Measurements from ENCODE around the gene SIGMAR1.

Gene SIGMAR1

DNA sequence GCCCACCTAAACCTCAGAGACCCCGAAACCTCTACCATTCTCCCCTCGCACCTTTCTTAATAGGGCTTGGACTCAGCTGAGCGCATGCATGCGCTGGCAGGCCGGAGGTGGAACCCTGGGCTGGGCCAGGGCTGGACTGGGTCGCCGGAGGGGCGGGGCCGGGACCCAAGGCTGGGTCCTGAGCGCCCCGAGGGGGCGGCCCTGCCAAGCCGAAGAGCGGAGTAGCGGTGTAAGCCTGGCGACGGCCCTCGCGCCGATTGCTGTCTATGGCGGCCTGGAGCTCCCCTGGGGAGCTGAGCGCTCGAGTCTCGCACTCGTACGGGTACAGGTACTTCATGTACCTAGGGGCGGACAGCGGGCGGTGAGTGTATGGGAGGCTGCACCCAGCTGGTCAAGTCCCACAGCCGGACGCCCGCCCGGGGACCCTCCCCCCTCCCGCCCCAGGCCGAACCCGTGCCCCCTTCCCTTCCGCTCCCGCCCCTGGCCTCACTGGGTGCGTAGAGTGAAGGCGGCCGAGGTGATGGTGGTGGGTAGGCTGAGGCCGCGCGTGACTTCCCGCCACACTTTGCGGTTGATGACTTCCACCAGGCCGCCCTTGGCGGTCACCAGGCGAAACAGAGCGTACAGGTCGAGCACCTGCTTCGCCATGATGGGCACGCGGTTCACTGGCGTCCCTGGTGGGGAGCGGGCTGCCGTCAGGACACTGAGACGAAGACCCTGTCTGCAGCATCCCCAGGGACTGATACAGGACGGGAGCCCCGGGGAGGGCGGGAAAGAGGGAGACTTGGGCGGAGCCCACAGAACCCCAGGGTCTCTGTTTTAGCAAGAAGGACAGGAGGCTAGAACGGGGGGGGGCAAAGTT, 14.0 kb downstream of the SIGMAR1 start:
- DNase-seq (ENCODE audit: low read depth) = no peak
- TF ChIP-seq, protein P1, sequence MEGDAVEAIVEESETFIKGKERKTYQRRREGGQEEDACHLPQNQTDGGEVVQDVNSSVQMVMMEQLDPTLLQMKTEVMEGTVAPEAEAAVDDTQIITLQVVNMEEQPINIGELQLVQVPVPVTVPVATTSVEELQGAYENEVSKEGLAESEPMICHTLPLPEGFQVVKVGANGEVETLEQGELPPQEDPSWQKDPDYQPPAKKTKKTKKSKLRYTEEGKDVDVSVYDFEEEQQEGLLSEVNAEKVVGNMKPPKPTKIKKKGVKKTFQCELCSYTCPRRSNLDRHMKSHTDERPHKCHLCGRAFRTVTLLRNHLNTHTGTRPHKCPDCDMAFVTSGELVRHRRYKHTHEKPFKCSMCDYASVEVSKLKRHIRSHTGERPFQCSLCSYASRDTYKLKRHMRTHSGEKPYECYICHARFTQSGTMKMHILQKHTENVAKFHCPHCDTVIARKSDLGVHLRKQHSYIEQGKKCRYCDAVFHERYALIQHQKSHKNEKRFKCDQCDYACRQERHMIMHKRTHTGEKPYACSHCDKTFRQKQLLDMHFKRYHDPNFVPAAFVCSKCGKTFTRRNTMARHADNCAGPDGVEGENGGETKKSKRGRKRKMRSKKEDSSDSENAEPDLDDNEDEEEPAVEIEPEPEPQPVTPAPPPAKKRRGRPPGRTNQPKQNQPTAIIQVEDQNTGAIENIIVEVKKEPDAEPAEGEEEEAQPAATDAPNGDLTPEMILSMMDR (conservative IDR thresholded peaks at IDR 0.05; ENCODE audit: low read length) = no peak
- H3K4me3 ChIP-seq (ENCODE audit: low read length) = no peak overlapping the region

DNA sequence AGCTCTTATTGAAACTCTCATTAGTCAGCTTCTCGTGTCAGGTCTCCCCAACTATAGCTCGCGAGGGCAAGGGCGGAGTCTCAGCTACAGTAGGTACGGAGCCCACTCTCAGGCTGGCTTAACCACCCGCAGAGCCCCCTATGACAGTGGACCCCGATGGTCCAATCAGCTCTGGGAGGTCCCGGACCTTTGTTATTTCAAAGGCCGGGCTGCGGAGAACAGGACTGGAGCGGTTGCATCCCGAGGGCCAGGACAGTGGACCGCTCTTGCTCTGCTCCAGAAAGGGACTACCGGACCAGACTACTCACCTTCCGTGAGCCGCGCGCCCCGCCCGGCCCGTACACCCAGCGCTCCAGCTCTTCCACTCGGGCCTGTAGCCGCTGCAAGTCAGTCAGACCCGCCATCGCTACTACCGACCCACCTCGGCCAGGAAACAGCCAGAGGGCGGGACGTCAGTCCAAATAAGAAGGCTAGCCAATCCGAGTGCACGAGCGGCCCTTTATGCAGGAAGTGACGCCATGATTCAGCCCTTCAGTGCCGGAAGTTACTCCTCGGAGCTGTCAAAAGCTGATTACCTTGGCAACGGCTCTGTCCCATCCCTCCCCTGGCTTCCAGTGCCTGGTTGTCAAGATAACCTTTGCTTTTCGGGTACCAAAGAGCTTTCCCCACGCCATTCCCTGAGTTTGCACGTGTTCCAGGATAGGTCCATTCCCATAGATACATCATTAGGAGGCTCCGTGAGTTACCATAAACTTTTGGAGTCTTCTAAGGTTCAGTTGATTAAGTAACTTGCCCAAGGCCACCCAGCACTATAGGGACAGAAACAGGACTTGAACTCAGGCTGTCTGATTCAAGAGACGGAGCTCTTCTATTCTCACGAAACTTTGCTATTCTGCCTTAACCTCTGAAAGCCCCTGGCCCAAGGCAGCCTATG, 17.3 kb downstream of the SIGMAR1 start, which contains the start of gene DCTN3:
Gene DCTN3, minus strand, starts transcription at position 435 of the 934 bp plus-strand sequence. Its CDS starts 31 bp downstream, at position 404.
- peak within 1 kb of the TSS; percentile 94 for H3K4me3 ChIP-seq (ENCODE audit: low read length)
- DNase-seq (ENCODE audit: low read depth) = peak; percentile 95
- TF ChIP-seq, protein P1 (conservative IDR thresholded peaks at IDR 0.05; ENCODE audit: low read length) = no peak

DNA sequence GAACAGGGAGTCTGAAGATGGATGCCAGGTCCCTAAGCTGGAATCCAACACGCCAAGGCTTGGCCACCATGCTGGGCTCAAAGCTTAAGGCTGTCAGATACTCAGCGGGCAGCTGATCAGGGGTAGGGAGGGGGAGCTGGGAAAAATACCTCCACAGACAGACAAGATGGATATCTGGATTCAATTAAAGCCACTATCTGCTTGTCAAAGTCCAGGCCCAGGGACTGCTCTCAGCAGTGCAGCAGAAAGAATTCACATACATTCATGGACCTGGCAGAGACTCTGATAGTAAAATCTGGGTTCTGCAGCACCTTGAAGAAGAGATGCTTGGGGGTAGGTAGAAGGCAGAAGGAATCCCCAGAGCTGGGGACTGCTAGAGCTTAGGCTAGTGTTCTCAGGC, 22.5 kb downstream of the SIGMAR1 start:
- no peak overlapping the region for H3K4me3 ChIP-seq (ENCODE audit: low read length)
- TF ChIP-seq, protein P1 (conservative IDR thresholded peaks at IDR 0.05; ENCODE audit: low read length) = no peak
- DNase-seq (ENCODE audit: low read depth) = no peak

DNA sequence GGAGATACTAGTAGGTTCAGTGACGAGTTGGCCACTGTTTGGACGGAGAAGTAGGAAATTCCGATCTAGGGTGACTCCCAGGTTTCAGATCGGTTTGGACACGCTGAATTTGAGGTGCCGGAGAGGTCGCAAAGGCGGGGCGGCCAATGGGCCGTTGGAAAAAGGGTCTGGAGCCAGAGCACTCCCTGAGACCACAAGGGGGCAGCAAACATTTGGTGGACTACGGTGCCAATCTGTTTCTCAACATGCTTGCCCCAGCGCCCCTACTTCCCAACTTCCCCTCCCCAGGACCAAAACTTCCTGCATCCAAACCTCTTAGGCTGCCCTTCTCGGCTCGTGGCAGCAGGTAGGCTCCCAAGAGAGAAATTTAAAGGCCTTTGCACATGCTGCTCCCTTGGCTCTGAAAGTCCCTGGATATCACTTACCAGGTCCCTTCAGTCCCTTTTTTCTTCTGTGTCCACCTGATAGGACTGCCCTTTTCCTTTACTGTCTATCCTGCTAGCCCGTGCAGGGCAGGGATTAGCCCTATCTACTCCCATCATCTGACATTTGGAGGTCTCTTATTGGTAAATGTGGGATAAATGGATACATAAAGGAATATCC, 24.7 kb downstream of the SIGMAR1 start:
- TF ChIP-seq, protein P1 (conservative IDR thresholded peaks at IDR 0.05; ENCODE audit: low read length) = peak; percentile 87
- peak; percentile 67 for DNase-seq (ENCODE audit: low read depth)
- peak overlapping the region; percentile 67 for H3K4me3 ChIP-seq (ENCODE audit: low read length)

DNA sequence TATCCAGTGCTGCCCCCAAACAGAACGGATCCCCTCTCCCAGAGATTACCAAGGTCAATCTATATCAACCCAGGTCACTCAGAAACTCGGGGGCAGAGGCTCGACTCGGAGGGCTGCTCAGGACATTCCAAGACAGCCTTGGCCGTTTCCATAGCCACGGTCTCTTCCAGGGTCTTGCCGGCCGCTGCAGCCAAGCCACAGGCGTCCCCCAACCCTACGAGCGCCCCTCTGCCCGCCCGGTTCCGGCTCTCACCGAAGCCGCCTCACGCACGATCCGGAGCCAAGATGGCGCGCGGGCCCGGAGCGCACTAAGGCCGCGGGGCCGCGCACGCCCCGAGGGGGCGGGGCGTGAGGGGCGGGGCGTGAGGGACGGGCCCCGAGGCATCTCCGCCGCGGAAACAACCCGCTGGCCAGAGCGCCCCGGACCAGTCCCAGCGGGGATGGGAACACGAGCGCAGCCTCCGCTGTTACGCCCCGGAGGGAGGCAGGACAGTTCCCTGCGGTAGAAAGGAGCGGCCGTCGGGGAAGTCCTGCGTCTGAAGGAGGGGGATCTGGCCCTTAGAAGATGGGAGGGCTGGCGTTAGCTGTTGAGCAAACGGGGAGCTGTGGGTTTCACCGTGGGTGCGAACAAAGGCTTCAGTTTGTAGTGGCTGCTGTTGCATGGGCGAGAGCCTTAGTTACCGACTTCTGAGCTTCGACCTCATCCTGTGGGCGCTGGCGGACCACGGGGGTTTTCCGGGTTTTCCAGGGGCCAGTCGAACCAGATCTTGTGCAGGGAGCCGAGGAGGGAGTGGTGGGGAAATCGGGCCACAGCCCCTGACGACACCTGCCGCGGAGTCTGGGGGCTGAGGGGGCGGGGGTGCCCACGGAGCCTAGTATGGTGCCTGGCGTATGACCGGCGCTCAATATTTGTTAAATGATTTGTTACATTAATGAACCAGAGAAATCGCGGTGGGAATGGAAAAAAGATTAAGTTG, 25.5 kb downstream of the SIGMAR1 start, which contains the start of gene RPP25L:
Gene RPP25L, minus strand, starts transcription at position 287 of the 977 bp plus-strand sequence. CDS start 801 bp downstream, outside the sequence.
- H3K4me3 ChIP-seq (ENCODE audit: low read length) = peak within 1 kb of the TSS; percentile 84
- TF ChIP-seq, protein P1 (conservative IDR thresholded peaks at IDR 0.05; ENCODE audit: low read length) = no peak

More for the DNA sequence above, 25.5 kb downstream of the SIGMAR1 start, which contains the start of gene RPP25L:
- DNase-seq (ENCODE audit: low read depth) = peak; percentile 81
